SJSA1 (cell line): ENCODE data around the gene RTN4RL1. TPM values are rescaled to one million over a fixed set of nuclear protein-coding genes. Genes with fewer than 3 reads are reported as not detected.

ENCODE experiments used
- DNase-seq, 2 experiments: peaks; one replicate each; pipeline ENCODE4 v3.0.0-alpha.2; 2015 to 2020; ENCODE audit warnings: low spot score in 2 of 2, low read depth in 1 of 2
- H3K27ac ChIP-seq: fragments of 250-450 bp; sonication (Bioruptor Pico); 2 replicates; pipeline ENCODE4 v1.5.1; 2020; ENCODE audit warnings: mild to moderate bottlenecking, moderate library complexity
- H3K27me3 ChIP-seq: fragments of 250-450 bp; sonication (Bioruptor Pico); replicated peaks from 2 replicates; pipeline ENCODE4 v1.5.1; 2020; ENCODE audit warnings: mild to moderate bottlenecking, moderate library complexity
- H3K36me3 ChIP-seq: fragments of 250-450 bp; sonication (Bioruptor Pico); 2 replicates; pipeline ENCODE4 v1.5.1; 2020; ENCODE audit warnings: mild to moderate bottlenecking
- H3K4me1 ChIP-seq: fragments of 250-450 bp; sonication (Bioruptor Pico); replicated peaks from 2 replicates; pipeline ENCODE4 v1.6.1; 2021; ENCODE audit warnings: mild to moderate bottlenecking
- H3K4me3 ChIP-seq: fragments of 250-450 bp; sonication (Bioruptor Pico); 2 replicates; pipeline ENCODE4 v1.5.1; 2020; ENCODE audit warnings: mild to moderate bottlenecking
- H3K9me3 ChIP-seq: fragments of 250-450 bp; sonication (Bioruptor Pico); replicated peaks from 2 replicates; pipeline ENCODE4 v1.5.1; 2020; ENCODE audit warnings: mild to moderate bottlenecking
- total RNA-seq: library from RNA; depleted of rRNA; stranded (reverse); fragments of >200 nt; shearing (Covaris generic); gene quantifications from 2 replicates; pipeline ENCODE4 v1.2.3, GENCODE V29; 2014

The RTN4RL1 gene
- total RNA-seq, 1 experiment from 2014 or later: not detected

DNA sequence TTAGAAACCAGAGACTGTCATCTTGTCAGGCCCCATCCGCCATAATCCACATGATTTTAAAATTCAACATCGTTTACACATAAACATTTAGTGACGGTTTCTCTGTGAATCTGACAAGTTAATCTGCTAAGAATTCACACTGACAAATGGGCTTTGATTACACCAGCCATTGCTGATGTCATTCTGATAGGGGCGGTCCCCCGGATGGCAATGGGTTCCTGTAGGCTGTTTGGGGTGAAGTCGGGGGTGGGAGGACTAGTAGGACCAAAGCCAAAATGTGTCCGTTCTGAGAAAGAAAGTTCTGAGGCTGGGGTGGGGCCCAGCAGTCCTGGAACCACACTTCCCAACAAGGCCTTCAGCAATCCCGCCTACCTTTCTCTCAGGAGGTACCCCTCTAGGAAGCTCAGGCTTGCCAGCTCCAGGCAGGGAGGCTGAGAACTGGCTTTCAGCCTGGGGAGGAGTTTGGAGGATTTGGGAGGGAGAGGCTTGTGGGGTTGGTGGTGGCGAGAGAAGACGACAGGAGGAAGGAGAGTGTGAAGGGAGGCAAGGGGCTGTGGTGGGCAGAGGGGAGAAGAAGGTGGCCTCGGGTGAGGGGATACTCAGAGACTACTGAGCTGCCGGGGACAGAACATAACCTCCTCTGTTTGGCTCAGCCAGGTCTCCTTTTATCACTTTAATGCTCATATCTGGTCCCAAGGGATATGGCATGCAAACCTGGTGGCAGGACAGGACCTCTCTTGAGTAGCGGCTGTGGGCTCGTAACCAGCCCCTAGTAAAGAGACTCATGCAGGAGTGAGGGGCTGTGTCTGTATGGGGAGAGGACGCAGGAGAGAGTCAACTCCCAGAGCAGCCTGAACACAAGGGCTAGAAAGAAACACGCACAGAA, 38.4 kb upstream of the RTN4RL1 start:
- no peak for DNase-seq
- peaks cover 89% of the 10 kb centered on the region for H3K36me3 ChIP-seq
- H3K4me1 ChIP-seq: peaks cover 60% of the 10 kb centered on the region
- no peaks in the 10 kb centered on the region for H3K27me3 ChIP-seq
- H3K9me3 ChIP-seq: no peaks in the 10 kb centered on the region
- H3K4me3 ChIP-seq: no peak overlapping the region
- H3K27ac ChIP-seq: peak overlapping the region; percentile 15; the same call in 1 of the 2 replicates

DNA sequence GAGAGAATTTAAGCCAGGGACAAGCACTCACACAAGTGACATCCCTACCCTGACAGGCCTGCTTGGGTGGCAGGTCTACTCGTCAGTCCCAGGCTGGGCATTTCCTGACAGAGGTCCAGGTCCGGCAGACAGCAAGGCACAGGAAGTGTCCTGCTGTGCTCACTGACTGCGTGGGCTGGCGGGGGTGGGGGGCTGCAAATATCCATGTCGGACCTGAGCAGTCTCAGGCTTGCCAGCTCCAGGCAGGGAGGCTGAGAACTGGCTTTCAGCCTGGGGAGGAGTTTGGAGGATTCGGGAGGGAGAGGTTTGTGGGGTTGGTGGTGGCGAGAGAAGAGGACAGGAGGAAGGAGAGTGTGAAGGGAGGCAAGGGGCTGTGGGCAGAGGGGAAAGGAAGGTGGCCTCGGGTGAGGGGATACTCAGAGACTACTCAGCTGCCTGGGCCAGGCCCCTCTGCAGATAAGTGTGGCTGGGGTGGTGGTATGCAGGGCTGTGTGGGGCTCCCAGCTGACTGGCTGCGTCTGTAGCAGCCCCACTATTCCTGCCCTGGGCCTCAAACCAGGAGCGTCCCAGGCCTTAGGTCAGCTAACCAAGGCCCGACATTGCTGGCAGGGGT, 37.5 kb upstream of the RTN4RL1 start:
- Histone ChIP-seq H3K4me3 (no peak overlapping the region), H3K27ac (peak overlapping the region; percentile 15), H3K36me3 (peaks cover 98% of the 10 kb centered on the region), H3K9me3 (no peaks in the 10 kb centered on the region), H3K27me3 (no peaks in the 10 kb centered on the region), H3K4me1 (peaks cover 53% of the 10 kb centered on the region)
- DNase-seq: peak in 1 of 2 experiments; percentile 58

DNA sequence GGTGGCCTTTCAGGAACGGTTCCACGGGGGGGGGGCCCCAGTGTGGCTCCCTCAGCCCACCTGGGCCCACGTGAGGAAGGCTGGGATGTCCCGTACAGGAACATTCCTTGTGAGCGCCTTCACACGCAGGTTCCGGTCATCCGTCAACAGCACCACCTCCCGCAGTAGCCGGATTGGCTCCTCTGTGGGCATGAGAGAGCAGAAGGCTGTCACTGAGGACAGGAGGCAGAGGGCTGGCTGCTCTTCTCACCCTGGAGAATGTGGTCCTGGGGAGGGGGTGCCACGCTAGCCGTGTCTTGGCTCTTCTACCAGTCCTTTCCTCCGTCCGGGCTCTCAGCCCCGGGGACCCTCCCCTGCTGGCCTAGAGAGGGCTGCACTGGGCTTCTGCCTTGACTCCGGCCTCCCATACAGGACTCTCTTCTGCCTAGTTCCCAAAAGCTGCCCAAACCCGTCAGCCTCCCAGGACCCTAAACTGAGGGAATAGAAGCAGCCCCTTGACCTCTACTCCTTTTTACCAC, 36.4 kb upstream of the RTN4RL1 start:
- no peak overlapping the region for H3K27ac ChIP-seq
- no peak overlapping the region for H3K4me3 ChIP-seq
- H3K9me3 ChIP-seq: no peaks in the 10 kb centered on the region
- DNase-seq: no peak
- no peaks in the 10 kb centered on the region for H3K27me3 ChIP-seq
- H3K36me3 ChIP-seq: peaks cover 97% of the 10 kb centered on the region
- H3K4me1 ChIP-seq: peaks cover 44% of the 10 kb centered on the region

DNA sequence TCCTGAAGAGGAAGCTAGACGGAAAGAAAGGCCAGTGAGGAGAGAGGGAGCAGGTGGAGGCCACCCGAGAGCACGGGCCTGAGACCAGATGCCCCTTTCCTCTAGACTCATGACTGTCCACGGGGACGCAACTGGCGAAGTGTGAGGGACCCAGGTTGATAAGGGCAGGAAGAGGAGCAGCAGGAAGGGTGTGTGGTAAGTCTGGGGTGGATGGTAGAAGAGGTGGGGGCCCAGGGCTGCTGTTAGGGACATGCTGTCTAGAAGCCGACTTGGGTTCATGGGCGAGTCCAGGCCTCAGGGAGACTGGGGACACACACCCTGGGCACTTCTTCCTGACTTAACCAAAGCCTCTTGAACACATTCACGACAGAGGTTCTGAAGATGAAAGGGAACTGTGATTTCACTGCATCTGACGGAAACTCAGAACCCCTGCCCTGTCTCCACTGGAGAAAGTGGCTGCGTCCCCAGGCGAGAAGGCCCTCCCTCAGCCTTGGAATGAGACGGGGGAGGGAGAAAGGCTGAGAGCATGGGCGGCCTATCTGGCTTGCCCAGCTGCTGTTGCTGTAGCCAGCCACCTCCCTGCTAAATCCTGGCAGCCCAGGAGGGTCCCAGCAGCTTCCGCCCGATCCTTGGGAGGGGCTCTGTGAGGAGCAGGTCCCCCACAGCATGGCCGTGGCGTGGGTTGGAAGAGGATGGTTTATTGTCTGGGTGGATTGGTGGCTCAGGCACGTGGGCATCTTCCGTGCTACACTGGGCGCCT, 35.7 kb upstream of the RTN4RL1 start:
- H3K27me3 ChIP-seq: no peaks in the 10 kb centered on the region
- no peaks in the 10 kb centered on the region for H3K9me3 ChIP-seq
- H3K36me3 ChIP-seq: peaks cover 96% of the 10 kb centered on the region
- peaks cover 43% of the 10 kb centered on the region for H3K4me1 ChIP-seq
- no peak overlapping the region for H3K27ac ChIP-seq
- DNase-seq: no peak
- no peak overlapping the region for H3K4me3 ChIP-seq

DNA sequence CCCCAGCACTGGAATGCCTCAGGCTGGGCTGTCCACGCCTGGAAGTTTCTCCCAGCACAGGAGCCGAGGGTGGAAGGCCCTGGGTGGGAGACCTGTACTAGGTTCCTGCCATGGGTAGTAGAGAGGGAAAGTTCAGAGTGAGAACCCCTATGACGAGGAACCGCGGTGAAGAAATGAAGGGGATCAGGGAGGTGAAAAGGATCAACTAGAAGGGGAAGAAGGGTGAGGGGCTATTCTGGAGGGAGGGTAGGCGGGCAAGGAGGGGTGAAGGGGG, 35.2 kb upstream of the RTN4RL1 start:
- H3K4me1 ChIP-seq: peaks cover 38% of the 10 kb centered on the region
- H3K4me3 ChIP-seq: no peak overlapping the region
- no peak overlapping the region for H3K27ac ChIP-seq
- no peaks in the 10 kb centered on the region for H3K9me3 ChIP-seq
- H3K27me3 ChIP-seq: no peaks in the 10 kb centered on the region
- no peak for DNase-seq
- peaks cover 93% of the 10 kb centered on the region for H3K36me3 ChIP-seq

DNA sequence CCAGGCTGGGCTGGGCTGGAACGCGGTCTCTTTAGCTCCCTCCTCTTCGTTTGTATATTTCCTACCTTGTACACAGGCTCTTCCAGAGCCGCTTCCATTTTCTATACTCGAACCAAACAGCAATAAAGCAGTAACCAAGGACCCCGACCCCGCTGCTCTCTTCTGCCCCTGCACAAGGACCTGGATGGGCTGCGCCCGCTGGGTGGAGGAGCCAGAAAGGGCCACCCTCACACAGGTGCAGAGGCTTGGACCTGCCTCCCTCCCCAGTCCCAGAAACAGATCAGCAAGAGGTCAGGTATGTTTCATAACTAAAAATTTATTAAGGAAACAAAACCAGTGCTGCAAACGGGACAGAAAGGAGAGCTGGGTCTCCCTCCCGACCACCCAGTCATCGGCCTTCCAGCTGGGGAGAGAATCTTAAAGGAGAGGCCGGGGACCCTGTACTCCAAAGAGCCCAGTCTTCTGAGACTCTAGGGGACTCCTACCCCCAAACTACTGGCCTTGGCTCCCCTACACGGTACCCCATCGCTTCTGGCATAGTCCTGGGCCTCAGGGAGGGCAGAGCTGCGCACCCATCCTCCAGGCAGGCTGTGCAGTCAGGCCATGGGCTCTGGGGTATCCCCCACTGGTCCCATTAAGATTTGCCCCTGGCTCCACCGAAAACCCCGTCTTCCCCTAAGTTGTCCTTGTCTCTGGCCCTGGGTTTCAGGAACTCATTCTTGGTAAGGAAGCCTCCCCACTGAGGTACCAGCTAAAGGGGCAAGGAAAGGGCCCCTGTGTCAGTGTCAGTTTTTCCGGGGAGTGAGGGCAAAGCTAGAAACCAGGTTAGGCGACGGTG, 34.6 kb upstream of the RTN4RL1 start:
- no peak overlapping the region for H3K27ac ChIP-seq
- H3K4me3 ChIP-seq: no peak overlapping the region
- no peaks in the 10 kb centered on the region for H3K27me3 ChIP-seq
- H3K9me3 ChIP-seq: no peaks in the 10 kb centered on the region
- DNase-seq: no peak
- peaks cover 33% of the 10 kb centered on the region for H3K4me1 ChIP-seq
- peaks cover 91% of the 10 kb centered on the region for H3K36me3 ChIP-seq

DNA sequence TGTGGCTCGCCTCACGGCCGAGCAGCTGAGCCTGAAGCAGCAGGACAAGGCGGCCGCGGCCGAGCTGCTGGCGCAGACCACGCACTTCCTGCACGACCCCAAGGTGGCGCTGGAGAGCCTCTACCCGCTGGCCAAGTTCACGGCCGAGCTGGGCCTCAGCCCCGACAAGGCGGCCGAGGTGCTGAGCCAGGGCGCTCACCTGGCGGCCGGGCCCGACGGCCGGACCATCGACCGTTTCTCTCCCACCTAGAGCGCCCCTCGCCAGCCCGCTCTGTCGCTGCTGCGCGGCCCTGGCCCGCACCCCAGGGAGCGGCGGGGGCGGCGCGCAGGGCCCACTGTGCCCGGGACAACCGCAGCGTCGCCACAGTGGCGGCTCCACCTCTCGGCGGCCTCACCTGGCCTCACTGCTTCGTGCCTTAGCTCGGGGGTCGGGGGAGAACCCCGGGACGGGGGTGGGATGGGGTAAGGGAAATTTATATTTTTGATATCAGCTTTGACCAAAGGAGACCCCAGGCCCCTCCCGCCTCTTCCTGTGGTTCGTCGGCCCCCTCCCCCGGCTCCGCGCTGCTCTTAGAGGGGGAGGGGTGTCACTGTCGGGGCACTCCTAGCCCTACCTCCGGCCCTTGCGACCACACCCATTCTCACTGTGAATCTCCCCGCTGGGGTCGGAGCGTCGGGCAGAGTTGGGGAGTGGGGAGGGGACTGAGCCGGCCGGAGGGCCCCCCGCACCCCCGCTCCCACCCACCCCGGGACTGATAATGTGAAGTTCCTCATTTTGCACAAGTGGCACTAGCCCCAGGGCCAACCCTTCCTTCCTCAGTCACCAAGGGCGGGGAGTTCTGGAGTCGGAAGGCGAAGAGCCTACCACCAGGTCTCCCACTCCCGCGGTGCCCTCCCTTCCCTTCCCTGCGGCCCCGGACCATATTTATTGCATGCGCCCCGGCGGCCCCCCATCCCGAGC, 33.7 kb upstream of the RTN4RL1 start:
- no peak overlapping the region for H3K27ac ChIP-seq
- DNase-seq: peak in 1 of 2 experiments; percentile 51
- peaks cover 82% of the 10 kb centered on the region for H3K36me3 ChIP-seq
- no peak overlapping the region for H3K4me3 ChIP-seq
- no peaks in the 10 kb centered on the region for H3K9me3 ChIP-seq
- peaks cover 35% of the 10 kb centered on the region for H3K4me1 ChIP-seq
- no peaks in the 10 kb centered on the region for H3K27me3 ChIP-seq

DNA sequence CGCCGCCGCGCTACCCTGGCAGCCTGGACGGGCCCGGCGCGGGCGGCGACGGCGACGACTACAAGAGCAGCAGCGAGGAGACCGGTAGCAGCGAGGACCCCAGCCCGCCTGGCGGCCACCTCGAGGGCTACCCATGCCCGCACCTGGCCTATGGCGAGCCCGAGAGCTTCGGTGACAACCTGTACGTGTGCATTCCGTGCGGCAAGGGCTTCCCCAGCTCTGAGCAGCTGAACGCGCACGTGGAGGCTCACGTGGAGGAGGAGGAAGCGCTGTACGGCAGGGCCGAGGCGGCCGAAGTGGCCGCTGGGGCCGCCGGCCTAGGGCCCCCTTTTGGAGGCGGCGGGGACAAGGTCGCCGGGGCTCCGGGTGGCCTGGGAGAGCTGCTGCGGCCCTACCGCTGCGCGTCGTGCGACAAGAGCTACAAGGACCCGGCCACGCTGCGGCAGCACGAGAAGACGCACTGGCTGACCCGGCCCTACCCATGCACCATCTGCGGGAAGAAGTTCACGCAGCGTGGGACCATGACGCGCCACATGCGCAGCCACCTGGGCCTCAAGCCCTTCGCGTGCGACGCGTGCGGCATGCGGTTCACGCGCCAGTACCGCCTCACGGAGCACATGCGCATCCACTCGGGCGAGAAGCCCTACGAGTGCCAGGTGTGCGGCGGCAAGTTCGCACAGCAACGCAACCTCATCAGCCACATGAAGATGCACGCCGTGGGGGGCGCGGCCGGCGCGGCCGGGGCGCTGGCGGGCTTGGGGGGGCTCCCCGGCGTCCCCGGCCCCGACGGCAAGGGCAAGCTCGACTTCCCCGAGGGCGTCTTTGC, 32.8 kb upstream of the RTN4RL1 start:
- no peaks in the 10 kb centered on the region for H3K27me3 ChIP-seq
- DNase-seq: peak in 1 of 2 experiments; percentile 48
- peaks cover 73% of the 10 kb centered on the region for H3K36me3 ChIP-seq
- H3K9me3 ChIP-seq: no peaks in the 10 kb centered on the region
- no peak overlapping the region for H3K4me3 ChIP-seq
- H3K27ac ChIP-seq: no peak overlapping the region
- H3K4me1 ChIP-seq: peaks cover 39% of the 10 kb centered on the region

DNA sequence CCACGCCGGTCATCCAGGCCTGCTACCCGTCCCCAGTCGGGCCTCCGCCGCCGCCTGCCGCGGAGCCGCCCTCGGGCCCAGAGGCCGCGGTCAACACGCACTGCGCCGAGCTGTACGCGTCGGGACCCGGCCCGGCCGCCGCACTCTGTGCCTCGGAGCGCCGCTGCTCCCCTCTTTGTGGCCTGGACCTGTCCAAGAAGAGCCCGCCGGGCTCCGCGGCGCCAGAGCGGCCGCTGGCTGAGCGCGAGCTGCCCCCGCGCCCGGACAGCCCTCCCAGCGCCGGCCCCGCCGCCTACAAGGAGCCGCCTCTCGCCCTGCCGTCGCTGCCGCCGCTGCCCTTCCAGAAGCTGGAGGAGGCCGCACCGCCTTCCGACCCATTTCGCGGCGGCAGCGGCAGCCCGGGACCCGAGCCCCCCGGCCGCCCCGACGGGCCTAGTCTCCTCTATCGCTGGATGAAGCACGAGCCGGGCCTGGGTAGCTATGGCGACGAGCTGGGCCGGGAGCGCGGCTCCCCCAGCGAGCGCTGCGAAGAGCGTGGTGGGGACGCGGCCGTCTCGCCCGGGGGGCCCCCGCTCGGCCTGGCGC, 32.1 kb upstream of the RTN4RL1 start:
- no peak overlapping the region for H3K4me3 ChIP-seq
- peaks cover 66% of the 10 kb centered on the region for H3K36me3 ChIP-seq
- H3K4me1 ChIP-seq: peaks cover 32% of the 10 kb centered on the region
- no peak for DNase-seq
- no peaks in the 10 kb centered on the region for H3K9me3 ChIP-seq
- no peak overlapping the region for H3K27ac ChIP-seq
- no peaks in the 10 kb centered on the region for H3K27me3 ChIP-seq

DNA sequence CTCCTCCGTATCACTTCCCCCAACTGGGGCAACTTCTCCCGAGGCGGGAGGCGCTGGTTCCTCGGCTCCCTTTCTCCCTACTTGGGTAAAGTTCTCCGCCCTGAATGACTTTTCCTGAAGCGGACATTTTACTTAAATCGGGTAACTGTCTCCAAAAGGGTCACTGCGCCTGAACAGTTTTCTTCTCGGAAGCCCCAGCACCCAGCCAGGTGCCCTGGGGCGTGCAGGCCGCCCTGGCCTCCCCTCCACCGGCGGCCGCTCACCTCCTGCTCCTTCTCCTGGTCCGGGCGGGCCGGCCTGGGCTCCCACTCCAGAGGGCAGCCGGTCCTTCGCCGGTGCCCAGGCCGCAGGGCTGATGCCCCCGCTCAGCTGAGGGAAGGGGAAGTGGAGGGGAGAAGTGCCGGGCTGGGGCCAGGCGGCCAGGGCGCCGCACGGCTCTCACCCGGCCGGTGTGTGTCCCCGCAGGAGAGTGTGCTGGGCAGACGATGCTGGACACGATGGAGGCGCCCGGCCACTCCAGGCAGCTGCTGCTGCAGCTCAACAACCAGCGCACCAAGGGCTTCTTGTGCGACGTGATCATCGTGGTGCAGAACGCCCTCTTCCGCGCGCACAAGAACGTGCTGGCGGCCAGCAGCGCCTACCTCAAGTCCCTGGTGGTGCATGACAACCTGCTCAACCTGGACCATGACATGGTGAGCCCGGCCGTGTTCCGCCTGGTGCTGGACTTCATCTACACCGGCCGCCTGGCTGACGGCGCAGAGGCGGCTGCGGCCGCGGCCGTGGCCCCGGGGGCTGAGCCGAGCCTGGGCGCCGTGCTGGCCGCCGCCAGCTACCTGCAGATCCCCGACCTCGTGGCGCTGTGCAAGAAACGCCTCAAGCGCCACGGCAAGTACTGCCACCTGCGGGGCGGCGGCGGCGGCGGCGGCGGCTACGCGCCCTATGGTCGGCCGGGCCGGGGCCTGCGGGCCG, 31.4 kb upstream of the RTN4RL1 start:
- DNase-seq: peak in 1 of 2 experiments; percentile 30
- no peak overlapping the region for H3K27ac ChIP-seq
- peak overlapping the region; percentile 76 for H3K4me3 ChIP-seq

More for the DNA sequence above, 31.4 kb upstream of the RTN4RL1 start:
- H3K27me3 ChIP-seq: no peaks in the 10 kb centered on the region
- H3K9me3 ChIP-seq: no peaks in the 10 kb centered on the region
- H3K36me3 ChIP-seq: peaks cover 58% of the 10 kb centered on the region
- H3K4me1 ChIP-seq: peaks cover 28% of the 10 kb centered on the region
